A673 (cell line): Measurements from ENCODE around the gene MDN1.

Experiments
- CTCF ChIP-seq: fragments of 300-800, 200-600 bp; sonication (generic); conservative IDR thresholded peaks from 2 replicates; pipeline ENCODE4 v1.5.1; 2017; ENCODE audit warnings: low read depth, mild to moderate bottlenecking, antibody characterized with exemption, low read length, moderate library complexity, mixed read lengths
- EZH2 ChIP-seq: fragments of 200-600 bp; sonication (generic); IDR thresholded peaks from 2 replicates; pipeline ENCODE4 v1.6.1; 2017; ENCODE audit warnings: borderline replicate concordance, low read depth, mild to moderate bottlenecking, mixed read lengths, antibody characterized with exemption, low read length; ENCODE audit not compliant: poor library complexity, severe bottlenecking

- TF ChIP-seq CTCF (no peak), EZH2 (no peak)
Observed at GRCh38 chr6:89731924-89732567, 87.5 kb downstream of the MDN1 start.
